ENCODE results near the gene KRT33B.
"Not testable (repeated sequence)": the region's sequence is repeated elsewhere in the genome, so short reads cannot be mapped to it uniquely, and the experiment has no call there.

The KRT33B gene

DNA sequence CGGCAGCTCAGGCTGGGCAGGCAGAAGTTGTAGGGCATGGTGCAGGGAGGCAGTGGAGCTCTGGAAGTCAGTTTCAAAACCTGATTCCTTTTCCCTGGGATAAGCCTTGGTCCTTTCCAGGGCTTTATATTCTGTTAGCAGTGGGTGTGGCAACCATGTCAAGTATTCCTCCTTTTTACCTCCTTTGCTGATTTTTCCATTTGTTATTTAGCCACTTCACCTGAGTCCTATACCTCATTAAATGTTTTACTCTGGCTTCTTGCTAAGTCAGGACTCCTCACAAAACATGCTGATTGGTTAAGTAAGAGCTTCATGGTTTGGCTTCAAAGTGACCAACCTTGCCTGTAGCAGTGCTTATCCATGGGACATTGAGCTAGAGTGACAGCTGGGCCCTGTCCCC is at the start of gene KRT33B:
Gene KRT33B (minus strand): TSS at position 101 of the 400 bp plus-strand sequence. CDS start 63 bp downstream, at position 38.
- DNase-seq (ENCODE audit: low spot score), result no peak

- no peak for DNase-seq (ENCODE audit: low spot score)
Measured at GRCh38 chr17:41418116-41418860, 48.7 kb upstream of the KRT33B start.

DNA sequence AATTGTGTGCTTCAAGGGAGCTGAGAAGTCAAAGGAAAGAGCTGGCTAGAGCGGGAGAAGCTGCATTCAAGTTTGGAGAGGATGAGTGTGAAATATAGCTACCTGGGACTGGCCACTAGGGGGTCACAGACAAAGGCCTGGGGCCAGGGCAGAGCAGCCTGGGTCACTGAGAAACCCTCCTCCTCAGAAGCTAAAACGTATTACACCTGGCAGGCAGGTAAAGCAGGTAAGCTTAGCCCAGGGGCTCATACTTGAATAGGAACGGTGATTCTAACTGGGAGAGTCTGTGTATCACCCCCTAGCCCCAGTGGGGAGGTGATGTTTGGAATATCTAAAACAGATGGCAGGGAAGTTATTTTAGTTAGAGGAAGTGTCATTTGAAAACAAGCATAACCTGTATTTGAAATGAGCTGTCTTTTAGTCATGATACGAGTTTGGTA is 48.0 kb upstream of the KRT33B start:
- peak; percentile 50 for DNase-seq (ENCODE audit: low spot score)

GRCh38 chr17:41417127-41417526 is 47.5 kb upstream of the KRT33B start:
- no peak for DNase-seq (ENCODE audit: low spot score)

DNA sequence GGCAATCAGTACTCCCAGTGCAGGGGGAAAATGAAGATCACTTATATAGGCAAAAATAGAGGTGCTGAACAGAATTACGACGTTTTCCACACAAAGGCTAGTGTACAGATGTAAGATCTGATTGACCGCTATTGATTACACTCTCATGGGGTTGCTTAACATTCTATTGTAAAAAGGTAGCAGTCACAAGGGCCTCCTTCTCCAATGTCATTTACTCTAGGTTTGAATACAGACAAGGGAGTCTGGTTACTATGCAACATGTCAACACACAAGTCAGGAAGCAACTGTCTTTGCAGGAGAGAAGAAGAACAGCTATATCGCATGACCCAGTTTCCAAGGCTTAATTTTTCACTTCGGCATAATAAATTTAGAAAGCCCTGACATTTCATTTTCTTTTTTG is 46.9 kb upstream of the KRT33B start:
- DNase-seq (ENCODE audit: low spot score), result no peak

GRCh38 chr17:41415833-41416335 is 46.3 kb upstream of the KRT33B start:
- no peak for DNase-seq (ENCODE audit: low spot score)

DNA sequence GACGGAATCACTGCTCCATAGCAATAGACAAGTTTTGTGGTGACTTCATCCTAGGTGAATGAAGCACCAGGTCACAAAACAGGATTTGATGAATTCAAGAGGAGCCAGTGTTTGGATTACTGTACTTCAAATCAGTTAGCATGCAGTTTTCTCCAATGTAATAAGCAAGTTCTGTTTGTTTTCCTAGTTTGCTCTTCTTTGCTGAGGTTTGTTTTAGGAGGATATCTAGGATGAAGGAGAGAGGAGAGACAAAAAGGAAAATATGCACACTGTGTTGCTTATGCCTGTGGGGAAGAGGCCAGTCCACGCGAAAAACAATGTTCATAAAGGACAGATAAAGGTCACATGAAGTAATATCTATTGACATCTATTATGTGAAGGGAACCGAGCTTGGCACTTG is 45.8 kb upstream of the KRT33B start:
- no peak for DNase-seq (ENCODE audit: low spot score)

DNA sequence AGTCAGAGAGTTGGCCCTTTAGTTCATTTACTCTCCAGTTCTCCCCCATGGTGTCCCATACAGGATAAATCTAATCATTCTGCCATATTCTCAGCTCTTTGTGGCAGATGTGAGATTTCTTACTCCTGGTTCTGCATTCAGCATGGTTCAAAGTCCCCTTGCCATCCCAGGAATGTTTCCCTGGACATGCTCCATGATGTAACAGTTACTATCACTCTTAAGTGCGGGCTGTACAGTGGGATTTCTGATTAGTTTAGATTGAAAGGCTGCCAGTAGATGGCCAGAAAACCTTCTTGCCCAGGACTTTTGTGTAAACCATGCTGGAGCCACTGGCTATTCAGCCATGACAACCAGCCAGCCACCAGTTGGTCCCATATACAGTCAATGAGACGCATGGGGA is 44.4 kb upstream of the KRT33B start:
- no peak for DNase-seq (ENCODE audit: low spot score)

- DNase-seq (ENCODE audit: low spot score), result no peak
Measured at GRCh38 chr17:41413353-41413957, 43.8 kb upstream of the KRT33B start.

- DNase-seq (ENCODE audit: low spot score), result no peak
Measured at GRCh38 chr17:41411072-41411840, 41.6 kb upstream of the KRT33B start.

DNA sequence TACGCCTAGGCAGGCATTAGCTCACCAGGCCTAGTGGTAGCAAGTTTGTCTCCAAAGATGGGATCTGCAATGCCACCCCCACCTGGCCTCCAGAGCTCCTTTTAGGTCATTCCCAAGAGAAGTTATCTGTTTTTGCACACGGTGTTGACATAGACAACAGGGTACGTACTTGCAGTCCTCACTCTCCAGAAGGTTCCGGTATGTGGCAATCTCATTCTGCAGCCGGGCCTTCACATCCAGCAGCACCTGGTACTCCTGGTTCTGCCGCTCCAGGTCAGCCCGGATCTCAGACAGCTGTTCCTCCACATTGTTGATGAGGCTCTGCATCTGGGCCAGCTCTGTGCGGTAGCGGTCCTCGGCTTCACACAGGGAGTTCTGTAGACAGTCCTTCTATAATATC is 37.6 kb upstream of the KRT33B start:
- DNase-seq (ENCODE audit: low spot score), result no peak

DNA sequence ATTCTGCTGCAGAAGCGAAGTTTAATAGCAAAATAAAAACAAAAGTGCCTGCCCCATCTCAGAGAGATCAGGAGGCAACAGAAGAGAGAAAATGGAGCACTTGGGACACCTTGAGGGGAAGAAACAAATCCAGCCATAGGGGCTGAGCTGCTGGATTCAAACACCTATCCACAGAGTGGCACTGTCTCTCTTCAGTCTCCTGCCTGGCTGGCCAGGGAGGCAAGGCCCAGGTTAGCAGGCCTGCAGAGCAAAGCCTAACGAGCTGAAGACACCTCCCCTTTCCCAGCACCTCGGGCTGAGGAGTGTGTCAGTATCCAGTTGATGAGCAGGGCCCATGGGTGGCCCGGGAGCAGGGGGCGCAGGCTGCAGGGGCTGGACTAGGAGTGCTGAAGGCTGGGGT is 36.6 kb upstream of the KRT33B start:
- DNase-seq (ENCODE audit: low spot score), result no peak

DNA sequence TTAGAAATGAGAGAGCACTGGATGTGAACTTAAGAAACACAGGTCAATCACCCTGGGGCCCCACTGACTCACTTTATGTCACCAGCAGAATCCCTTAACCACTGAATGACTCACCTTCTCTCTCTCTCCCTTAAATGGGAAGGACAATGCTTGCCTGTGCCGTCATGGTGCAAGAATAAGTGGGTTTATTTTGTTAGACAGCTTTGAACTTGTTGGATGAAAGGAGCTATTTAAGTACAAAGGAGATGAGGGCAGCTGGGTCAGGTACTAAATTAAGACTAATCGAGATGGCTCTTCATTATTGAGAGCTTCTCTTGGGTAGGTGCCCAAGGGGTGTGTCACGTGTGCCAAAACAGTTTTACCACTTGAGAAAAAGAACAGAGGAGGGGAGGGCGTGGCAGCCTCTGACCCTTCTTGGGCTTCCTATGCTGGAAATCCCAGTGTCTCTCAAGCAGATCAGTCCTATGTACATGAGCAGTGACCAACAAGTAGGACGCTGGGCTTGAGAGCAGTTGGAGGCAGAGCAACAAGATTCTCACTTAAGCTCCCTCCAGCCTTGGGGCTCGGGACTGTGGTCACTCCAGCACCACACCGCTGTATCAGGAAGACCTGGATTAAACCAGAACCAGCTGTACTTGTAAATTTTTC is 34.5 kb upstream of the KRT33B start:
- no peak for DNase-seq (ENCODE audit: low spot score)

DNA sequence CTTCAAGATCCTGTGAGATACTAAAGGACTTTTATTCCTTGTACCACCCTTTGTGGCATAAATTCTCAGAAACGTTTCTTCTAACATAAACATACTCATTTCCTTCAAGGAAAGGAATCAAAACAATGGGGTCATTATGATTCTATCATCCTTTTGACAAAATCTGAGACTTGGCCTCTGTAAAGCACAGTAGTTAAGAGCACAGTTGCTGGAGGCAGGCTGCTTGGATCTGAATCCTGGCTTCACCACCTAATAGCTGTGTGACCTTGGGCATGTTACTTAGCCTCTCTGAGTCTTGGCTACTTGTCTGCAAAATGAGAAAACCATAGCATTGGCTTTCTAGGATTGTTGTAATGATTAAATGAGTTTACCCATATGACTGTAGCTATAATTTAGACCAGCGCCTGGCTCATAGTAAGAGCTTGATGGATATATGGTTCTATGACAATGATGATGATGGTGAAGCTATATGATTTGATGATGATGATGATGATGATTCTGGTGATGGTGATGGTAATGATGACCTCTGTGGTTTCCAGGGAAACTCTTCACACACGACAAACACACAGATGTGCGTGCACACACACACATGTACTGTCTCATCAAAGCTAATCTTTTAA is 33.9 kb upstream of the KRT33B start:
- no peak for DNase-seq (ENCODE audit: low spot score)

DNA sequence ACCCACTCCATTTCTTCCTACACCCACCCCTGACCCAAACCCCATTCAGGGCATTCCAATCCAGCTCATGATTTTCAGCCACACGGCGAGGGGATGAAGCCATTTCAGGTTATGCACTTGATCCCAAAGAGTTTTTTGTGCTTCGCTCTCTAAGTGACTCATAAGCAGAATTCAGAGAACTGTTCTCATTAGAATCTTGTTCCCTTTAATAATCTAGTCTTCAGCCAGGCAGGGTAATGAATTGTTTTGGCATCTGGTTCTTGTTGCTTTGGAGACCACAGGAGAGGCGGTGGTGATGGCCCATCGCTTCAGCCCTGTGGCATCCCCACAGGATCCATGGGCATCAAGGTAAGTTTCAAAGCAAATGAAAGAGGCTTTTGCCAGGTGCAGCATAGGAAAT is 32.5 kb upstream of the KRT33B start:
- DNase-seq (ENCODE audit: low spot score), result no peak

DNA sequence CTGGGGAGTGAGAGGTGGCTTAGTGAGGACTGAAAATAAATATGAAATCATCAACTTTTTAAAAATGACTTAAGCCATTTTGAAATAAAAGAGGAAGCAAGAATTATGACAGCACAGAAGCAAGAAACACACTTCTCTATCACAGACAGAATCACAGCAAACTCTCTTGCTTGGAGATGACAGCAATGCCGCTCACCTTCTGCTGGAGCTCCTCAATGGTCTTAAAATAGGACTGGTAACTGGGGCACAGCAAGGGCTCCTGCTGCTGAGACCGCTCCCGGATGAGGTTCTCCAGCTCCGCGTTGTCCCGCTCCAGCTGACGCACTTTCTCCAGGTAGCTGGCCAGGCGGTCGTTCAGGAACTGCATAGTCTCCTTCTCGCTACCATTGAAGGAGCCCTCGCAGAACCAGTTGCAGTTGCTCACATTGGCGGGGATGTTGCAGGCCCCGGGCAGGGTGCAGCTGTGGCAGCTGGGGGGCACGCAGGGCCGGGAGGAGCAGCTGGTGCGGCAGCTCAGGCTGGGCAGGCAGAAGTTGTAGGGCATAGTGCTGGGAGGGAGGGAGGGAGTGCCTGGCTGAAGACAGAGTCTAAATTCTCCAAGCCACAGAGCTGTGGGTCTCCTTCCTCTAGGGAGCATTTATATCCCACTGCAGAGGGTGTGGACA is 27.5 kb upstream of the KRT33B start, which contains the start of gene KRT31:
Gene KRT31 (minus strand): TSS at position 613 of the 665 bp plus-strand sequence. CDS start 69 bp downstream, at position 544.
- no peak for DNase-seq (ENCODE audit: low spot score)

DNA sequence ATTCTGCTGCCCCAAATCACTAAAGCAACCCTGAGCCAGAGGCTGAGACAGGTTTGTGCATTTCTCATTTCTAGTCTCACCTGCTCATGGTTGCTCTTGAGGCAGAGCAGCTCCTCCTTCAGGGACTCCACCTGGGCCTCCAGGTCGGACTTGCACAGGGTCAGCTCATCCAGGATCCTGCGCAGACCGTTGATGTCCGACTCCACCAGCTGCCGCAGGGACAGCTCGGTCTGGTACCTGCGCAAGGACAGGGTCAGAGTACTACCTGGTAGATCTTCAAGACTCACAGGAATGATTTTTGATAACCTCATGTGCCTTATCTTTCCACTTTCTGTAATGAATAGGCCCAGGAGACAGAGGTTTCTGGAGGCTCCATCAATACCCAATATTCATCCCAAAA is 26.7 kb upstream of the KRT33B start:
- DNase-seq (ENCODE audit: low spot score), result no peak

- no peak for DNase-seq (ENCODE audit: low spot score)
Measured at GRCh38 chr17:41395611-41396010, 26.0 kb upstream of the KRT33B start.

DNA sequence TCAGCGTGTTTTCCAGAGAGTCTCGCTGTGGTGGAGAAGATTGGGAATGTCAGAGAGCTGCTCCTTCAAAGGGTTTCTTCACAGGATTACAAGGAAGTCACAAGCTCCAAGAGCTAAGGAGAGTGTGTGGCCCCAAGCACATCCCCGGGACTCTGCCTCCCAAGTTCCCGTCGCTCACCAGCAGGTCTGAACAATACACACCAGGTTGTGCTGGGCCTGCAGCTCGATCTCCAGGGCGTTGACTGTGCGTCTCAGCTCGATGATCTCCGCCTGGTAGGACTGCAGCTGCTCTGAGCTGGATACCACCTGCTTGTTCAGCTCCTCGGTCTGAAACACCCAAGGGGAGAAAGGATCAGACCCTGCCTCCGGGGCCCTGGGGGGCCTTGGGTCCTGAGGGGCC is 25.4 kb upstream of the KRT33B start:
- DNase-seq (ENCODE audit: low spot score), result not testable (repeated sequence)

- DNase-seq (ENCODE audit: low spot score), result no peak
Measured at GRCh38 chr17:41394254-41394996, 24.8 kb upstream of the KRT33B start.
